Stimulated activated CD4-positive, alpha-beta T cell treated with anti-CD3 and anti-CD28 coated beads, Interleukin-15, amount 100 ng/mL, for 1 hour (primary cell): ENCODE measurements around the gene KCNJ6.
"Not testable (repeated sequence)": the region's sequence is repeated elsewhere in the genome, so short reads cannot be mapped to it uniquely, and the experiment has no call there.

Source experiments
- DNase-seq, 2 donors: peaks; one replicate each; pipeline ENCODE4 v3.0.0-alpha.2; 2020; ENCODE audit warnings: low read depth in 1 of 2, low spot score in 1 of 2

The KCNJ6 gene

GRCh38 chr21:37684547-37684946 is 231.7 kb downstream of the KCNJ6 start:
- no peak for DNase-seq

- no peak for DNase-seq
These were observed 232.2 kb downstream of the KCNJ6 start for GRCh38 chr21:37684115-37684493.

GRCh38 chr21:37683396-37684114 is 232.7 kb downstream of the KCNJ6 start:
- no peak for DNase-seq

- no peak for DNase-seq
These were observed 233.3 kb downstream of the KCNJ6 start for GRCh38 chr21:37682966-37683365.

- no peak for DNase-seq
These were observed 239.3 kb downstream of the KCNJ6 start for GRCh38 chr21:37677006-37677405.

GRCh38 chr21:37675202-37675801 is 241.0 kb downstream of the KCNJ6 start:
- peak; percentile 5 to 47 for DNase-seq

- DNase-seq = no peak
These were observed 242.3 kb downstream of the KCNJ6 start for GRCh38 chr21:37673801-37674575.

GRCh38 chr21:37671381-37671780 is 244.9 kb downstream of the KCNJ6 start:
- no peak for DNase-seq

- DNase-seq = no peak
These were observed 245.4 kb downstream of the KCNJ6 start for GRCh38 chr21:37670883-37671282.

GRCh38 chr21:37669249-37669648 is 247.0 kb downstream of the KCNJ6 start:
- no peak for DNase-seq

GRCh38 chr21:37668462-37669239 is 247.6 kb downstream of the KCNJ6 start:
- no peak for DNase-seq

GRCh38 chr21:37667380-37667779 is 248.9 kb downstream of the KCNJ6 start:
- no peak for DNase-seq

- DNase-seq = no peak
These were observed 250.8 kb downstream of the KCNJ6 start for GRCh38 chr21:37665230-37666024.

GRCh38 chr21:37662227-37662626 is 254.0 kb downstream of the KCNJ6 start:
- DNase-seq = not testable (repeated sequence)

GRCh38 chr21:37660709-37661108 is 255.5 kb downstream of the KCNJ6 start:
- DNase-seq = no peak

GRCh38 chr21:37659874-37660273 is 256.4 kb downstream of the KCNJ6 start:
- no peak for DNase-seq

- DNase-seq = no peak
These were observed 257.3 kb downstream of the KCNJ6 start for GRCh38 chr21:37658817-37659458.

GRCh38 chr21:37658121-37658816 is 258.0 kb downstream of the KCNJ6 start:
- DNase-seq = no peak

GRCh38 chr21:37656899-37657298 is 259.4 kb downstream of the KCNJ6 start:
- DNase-seq = no peak
